Measurements from ENCODE around the gene PARD3B.

- TF ChIP-seq POLR2A (IDR thresholded peaks at IDR 0.05) (no peak), POLR2AphosphoS5 (IDR thresholded peaks at IDR 0.05) (no peak), CTCF (IDR thresholded peaks at IDR 0.05) (no peak), EP300 (IDR thresholded peaks at IDR 0.05) (no peak)
Observed at GRCh38 chr2:205217004-205217403, 671.7 kb downstream of the PARD3B start.

All from sigmoid colon (tissue), 4 donors.